GM10248 (cell line): ENCODE data around the gene NSRP1.

Source experiments
- CTCF ChIA-PET: fragments of 300-600 bp; sonication (Branson Sonifier 250); formaldehyde crosslinking; extraction: SDS; loops from one replicate; lab custom pipeline; 2021; ENCODE audit warnings: antibody characterized with exemption; lab: Yijun Ruan, JAX
- POLR2A ChIA-PET: fragments of 350-650 bp; sonication (Branson Sonifier 250); formaldehyde crosslinking; extraction: SDS; loops from one replicate; lab custom pipeline; 2020; ENCODE audit warnings: antibody characterized with exemption; lab: Yijun Ruan, JAX
- DNase-seq: peaks from one replicate; pipeline ENCODE4 v3.0.0; 2012; ENCODE audit errors: extremely low spot score
- CTCF ChIP-seq: IDR thresholded peaks from 2 replicates; pipeline ENCODE4 v1.5.1; 2012; ENCODE audit warnings: mild to moderate bottlenecking, low read depth; ENCODE audit errors: extremely low read depth, missing control alignments, control extremely low read depth

NSRP1 gene

GRCh38 chr17:30210366-30210765 lies 93.8 kb downstream of the NSRP1 start:
- ChIA-PET CTCF (interaction anchor here (0.6 to 1.3 kb wide), 2 partner anchors 25 to 106 kb away, joined by 3 read pairs; partner anchors contain the start of gene SLC6A4), POLR2A (no interaction called here)
- TF ChIP-seq CTCF, result no peak
- no peak for DNase-seq

- CTCF ChIA-PET, result interaction anchor here (1.3 kb wide), 1 partner anchor 25 kb away, joined by 3 read pairs; the partner anchor contains the start of gene SLC6A4
- no peak for DNase-seq
Observed at GRCh38 chr17:30210901-30211300, 94.3 kb downstream of the NSRP1 start.

DNA sequence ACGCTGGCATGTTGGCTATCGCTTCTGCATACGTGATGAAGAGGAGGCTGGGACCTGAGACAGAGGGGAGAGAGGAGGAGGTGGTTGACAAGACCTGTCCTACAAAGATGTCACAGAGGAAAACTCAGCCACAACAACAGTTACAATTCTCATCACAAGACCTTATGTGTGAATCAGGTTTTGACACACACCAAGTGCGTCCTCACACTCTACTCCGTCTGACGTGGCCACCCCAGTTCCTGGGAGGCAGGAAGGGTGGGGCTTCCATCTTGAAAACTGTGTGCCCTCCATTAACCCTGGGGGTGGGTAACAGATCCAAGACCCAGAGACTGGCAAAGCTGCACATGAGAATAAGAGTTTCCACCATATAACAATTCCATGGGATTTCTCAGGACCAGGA lies 94.8 kb downstream of the NSRP1 start:
- TF ChIP-seq CTCF, result no peak
- POLR2A ChIA-PET, result no interaction called here

More at GRCh38 chr17:30210901-30211300, 94.3 kb downstream of the NSRP1 start:
- POLR2A ChIA-PET, result no interaction called here
- TF ChIP-seq CTCF, result no peak

DNA sequence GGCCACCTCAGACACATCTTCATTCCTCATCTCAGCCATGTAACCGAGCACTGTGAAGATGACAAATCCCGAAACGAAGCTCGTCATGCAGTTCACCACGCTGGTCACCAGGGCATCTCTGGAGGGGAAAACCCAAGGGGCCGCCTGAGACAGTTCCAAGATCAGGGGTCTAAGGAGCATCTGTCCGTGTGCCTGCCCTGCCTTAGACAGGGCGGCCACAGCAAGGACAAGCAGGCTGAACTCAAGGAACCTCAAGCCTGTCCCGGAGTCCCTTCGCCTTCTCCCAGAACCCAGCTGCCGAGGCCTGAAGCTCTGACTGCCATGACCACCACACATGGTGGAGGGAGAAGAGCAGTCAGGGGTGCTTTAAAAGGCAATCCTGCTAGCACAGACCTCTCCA lies 96.1 kb downstream of the NSRP1 start:
- DNase-seq, result peak; percentile 79
- ChIA-PET CTCF (interaction anchor here (0.9 to 4.8 kb wide), 15 partner anchors 8 to 123 kb away, joined by 3 to 30 read pairs (median 3); partner anchors contain the start of genes BLMH and SLC6A4), POLR2A (no interaction called here)
- no peak for TF ChIP-seq CTCF

More for the DNA sequence above, 94.8 kb downstream of the NSRP1 start:
- CTCF ChIA-PET, result interaction anchor here (1.3 to 4.8 kb wide), 3 partner anchors 9 to 25 kb away, joined by 3 to 30 read pairs (median 9); partner anchors contain the start of gene SLC6A4
- DNase-seq, result no peak

- no peak for TF ChIP-seq CTCF
- ChIA-PET CTCF (no interaction called here), POLR2A (no interaction called here)
- no peak for DNase-seq
Observed at GRCh38 chr17:30217054-30217453, 100.4 kb downstream of the NSRP1 start.

DNA sequence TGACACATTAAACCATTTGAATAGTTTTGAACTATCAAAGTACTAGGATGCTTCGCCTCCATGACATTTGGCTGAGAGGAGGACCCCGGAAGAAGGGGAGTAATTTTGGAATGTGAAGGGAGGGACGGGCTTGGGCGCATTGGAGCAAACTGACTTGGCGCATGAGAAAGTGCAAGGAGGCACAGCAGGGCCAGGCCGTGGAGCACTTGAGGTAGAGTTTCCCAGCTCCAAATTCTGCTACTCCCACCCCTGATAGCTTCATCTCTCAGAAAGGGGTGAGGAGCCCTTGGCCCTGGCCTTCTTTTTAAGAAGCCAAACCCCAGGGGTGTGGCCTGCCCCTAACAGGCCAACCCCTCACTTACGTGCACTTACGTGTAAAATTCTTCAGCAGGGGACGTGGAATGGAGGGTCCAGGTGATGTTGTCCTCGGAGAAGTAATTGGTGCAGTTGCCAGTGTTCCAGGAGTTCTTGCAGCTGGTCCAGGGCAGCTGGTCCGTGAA lies 101.2 kb downstream of the NSRP1 start:
- no peak for TF ChIP-seq CTCF
- DNase-seq, result no peak
- ChIA-PET POLR2A (no interaction called here), CTCF (no interaction called here)
